HG03060 (cell line): ENCODE results near the gene TBX21.
"Not testable (repeated sequence)": the region's sequence is repeated elsewhere in the genome, so short reads cannot be mapped to it uniquely, and the experiment has no call there.

Experiments
- ATAC-seq: cut with Tn5 transposase; IDR thresholded peaks from one replicate; pipeline ENCODE4 v1.9.1; 2021; ENCODE audit warnings: low read depth, moderate number of reproducible peaks; ENCODE audit not compliant: unreplicated experiment

The TBX21 gene

DNA sequence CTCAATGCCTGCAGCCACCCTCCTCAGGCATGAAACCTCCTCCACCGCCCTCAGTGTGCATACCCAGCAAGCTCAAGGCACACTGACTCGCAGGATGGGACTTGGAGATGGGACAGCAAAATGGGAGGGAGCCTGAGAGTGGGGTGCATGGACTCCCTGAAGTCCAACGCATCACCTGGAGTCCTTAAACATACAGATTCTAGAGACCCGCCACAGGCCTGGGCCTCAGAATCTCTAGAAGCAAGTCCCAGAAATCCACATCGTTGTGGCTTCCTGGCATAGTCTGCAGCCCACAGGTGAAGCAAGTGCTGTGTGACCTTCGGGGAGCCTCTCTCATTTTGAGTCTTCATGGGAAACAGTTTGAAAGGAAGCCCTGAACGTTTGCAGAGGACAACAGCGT is 3.6 kb upstream of the TBX21 start:
- ATAC-seq, result no peak

DNA sequence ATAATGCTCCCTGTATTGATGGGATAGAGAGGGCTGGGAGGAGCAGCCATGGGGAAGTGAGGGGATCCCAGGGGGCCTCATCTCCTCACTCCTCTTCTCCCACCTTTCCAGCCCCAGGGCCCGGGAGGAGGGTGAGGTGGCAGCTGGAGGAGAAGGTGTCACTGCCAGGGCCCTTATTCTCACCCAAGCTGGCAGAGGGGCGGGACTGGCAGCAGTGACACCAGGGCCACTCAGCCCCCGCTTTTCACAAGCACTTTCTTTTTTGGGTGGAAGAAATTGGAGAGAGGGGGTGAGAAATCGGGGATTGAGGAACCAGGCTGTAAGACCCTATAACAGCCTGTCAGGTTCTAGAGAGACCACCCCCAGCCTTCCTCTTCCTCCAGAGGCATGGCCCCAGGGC is 2.4 kb upstream of the TBX21 start:
- ATAC-seq, result no peak

GRCh38 chr17:47731396-47731795 is 1.6 kb upstream of the TBX21 start:
- no peak for ATAC-seq

DNA sequence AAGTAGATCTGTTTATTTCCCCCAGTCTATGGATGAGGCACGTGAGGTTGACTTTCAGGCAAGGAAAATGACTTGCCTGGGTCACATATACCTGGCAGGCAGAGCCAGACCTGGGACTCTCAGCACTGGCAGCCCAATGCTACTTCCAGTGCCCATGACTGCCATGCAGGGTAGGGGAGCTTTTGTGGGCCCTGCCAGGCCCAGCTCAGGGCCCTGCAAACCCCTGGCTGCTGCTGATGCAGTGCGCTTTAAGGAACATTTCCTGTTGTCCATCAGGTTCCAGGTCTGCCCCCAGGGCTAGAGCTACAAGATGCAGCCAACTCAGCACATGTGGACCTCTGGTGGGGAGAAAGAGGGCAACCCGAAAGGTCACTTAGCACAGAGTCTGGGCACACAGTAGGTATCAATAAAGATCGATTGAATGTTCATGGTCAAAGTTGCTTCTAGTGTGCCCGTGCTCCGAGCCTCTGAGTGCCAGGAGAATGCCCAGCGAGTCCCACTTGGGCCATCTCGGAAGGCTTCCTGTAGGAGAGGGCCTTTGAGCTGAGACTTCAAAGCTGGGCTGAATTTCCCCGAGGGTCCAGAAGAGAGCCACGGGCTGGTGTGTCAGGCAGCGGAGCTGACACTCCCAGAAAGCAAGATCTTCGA is 513 bp upstream of the TBX21 start:
- no peak for ATAC-seq

- no peak for ATAC-seq
Observed at GRCh38 chr17:47733674-47734410, 806 bp downstream of the TBX21 start.

DNA sequence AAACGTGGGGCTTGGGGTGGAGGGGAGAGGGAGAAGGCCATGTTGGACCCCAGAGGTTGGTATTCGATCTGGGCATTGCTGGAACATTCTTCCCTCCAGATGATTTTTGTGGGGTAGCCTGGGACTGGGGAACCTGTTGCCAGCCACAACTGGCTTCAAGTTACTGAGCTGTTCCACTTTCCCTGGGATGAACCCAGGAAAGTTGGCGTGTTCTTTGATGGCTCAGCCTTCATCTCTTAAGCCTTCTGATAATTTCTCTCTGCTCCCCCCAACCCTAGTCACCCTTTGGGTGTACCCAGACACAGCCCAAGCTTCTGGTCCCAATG is 2.1 kb downstream of the TBX21 start:
- no peak for ATAC-seq

- no peak for ATAC-seq
Observed at GRCh38 chr17:47735536-47736011, 2.5 kb downstream of the TBX21 start.

- ATAC-seq, result no peak
Observed at GRCh38 chr17:47736501-47737495, 3.8 kb downstream of the TBX21 start.

- no peak for ATAC-seq
Observed at GRCh38 chr17:47738178-47738577, 5.1 kb downstream of the TBX21 start.

DNA sequence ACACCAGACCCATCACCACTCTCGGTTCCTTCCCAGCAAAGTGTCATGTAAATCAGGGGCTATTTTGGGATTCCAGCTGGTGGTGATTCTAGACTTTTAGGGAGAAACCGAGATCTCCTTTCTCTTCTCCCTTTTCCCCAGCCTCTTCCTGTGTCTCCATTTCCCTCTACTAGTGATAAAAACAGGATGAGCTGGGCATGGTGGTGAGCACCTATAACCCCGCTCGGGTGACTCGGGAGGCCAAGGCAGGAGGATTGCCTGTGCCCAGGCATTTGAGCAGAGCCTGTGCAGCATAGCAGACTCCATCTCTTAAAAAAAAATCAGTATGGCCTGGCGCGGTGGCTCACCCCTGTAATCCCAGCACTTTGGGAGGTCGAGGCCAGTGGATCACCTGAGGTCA is 6.1 kb downstream of the TBX21 start:
- ATAC-seq, result no peak

GRCh38 chr17:47739945-47740344 is 6.9 kb downstream of the TBX21 start:
- ATAC-seq, result not testable (repeated sequence)

- no peak for ATAC-seq
Observed at GRCh38 chr17:47741109-47741792, 8.2 kb downstream of the TBX21 start.

- ATAC-seq, result no peak
Observed at GRCh38 chr17:47741793-47742145, 8.7 kb downstream of the TBX21 start.

DNA sequence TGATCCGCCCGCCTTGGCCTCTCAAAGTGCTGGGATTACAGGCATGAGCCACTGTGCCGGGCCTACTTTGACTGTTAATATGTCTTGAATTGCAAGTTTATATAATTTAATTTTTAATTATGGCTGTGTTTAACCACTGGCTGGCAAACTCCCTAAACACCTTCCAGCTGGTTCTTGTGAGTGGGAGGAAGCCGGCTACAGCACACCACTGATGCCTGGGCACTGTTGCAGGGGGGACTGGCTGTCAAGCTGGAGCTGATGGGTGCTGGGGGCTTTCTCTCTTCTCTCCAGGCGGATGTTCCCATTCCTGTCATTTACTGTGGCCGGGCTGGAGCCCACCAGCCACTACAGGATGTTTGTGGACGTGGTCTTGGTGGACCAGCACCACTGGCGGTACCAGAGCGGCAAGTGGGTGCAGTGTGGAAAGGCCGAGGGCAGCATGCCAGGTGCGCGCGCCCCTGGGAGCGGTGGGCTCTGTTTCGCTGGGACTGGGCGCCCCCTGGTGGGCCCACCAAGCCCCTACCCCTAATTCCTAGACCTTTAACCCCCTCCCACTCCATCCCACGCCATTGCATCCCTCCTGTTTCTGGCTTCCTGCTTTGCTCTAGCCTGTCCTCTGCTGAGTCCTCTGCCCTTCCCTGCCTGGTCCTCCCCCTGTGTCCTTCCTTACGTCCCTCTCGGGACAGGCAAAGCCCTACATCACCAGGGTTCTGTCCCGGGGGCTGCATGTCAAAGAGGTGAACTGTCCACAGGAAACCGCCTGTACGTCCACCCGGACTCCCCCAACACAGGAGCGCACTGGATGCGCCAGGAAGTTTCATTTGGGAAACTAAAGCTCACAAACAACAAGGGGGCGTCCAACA is 9.5 kb downstream of the TBX21 start:
- ATAC-seq, result no peak

DNA sequence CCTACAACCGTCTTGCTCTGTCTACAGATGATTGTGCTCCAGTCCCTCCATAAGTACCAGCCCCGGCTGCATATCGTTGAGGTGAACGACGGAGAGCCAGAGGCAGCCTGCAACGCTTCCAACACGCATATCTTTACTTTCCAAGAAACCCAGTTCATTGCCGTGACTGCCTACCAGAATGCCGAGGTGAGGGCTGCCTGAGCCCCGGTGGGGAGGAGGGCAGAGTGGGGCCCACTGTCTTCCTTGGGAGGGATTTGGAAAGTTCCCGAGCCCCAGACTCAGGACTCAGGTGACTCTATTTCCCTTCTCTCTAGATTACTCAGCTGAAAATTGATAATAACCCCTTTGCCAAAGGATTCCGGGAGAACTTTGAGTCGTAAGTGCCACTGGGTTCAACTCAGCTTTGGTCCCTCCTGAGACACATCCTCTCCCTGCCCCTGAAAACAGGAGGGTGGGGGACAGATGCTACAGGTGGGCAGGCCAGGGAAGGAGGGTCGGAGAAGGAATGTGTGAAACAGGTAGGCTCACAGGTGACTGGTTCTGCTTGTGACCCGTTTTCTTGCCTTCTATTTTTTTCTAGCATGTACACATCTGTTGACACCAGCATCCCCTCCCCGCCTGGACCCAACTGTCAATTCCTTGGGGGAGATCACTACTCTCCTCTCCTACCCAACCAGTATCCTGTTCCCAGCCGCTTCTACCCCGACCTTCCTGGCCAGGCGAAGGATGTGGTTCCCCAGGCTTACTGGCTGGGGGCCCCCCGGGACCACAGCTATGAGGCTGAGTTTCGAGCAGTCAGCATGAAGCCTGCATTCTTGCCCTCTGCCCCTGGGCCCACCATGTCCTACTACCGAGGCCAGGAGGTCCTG is 11.4 kb downstream of the TBX21 start:
- ATAC-seq, result no peak

DNA sequence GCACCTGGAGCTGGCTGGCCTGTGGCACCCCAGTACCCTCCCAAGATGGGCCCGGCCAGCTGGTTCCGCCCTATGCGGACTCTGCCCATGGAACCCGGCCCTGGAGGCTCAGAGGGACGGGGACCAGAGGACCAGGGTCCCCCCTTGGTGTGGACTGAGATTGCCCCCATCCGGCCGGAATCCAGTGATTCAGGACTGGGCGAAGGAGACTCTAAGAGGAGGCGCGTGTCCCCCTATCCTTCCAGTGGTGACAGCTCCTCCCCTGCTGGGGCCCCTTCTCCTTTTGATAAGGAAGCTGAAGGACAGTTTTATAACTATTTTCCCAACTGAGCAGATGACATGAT is 12.0 kb downstream of the TBX21 start:
- ATAC-seq, result no peak

DNA sequence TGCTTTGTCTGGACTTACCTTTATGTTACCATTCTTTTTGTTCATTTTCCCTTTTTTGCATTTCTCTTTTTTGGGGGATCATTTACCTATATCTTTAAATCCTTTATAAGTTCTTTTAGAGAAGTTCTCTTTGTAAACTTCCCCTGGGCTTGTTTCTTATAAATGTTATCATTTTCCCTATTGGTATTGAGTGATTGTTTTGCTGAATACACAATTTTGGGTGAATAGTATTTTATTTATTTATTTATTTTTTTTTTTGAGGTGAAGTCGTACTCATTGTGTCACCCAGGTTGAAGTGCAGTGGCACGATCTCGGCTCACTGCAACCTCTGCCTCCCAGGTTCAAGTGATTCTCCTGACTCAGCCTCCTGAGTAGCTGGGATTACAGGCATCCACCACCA is 18.4 kb downstream of the TBX21 start:
- no peak for ATAC-seq

GRCh38 chr17:47757386-47757785 is 24.4 kb downstream of the TBX21 start:
- no peak for ATAC-seq
